ENCODE data around the gene CLSTN2. TPM values are rescaled to one million over a fixed set of nuclear protein-coding genes. Genes with fewer than 3 reads are reported as not detected.

The CLSTN2 gene
- total RNA-seq, 1 experiment from 2014 or later = 0.68 TPM

- DNase-seq = no peak
- Histone ChIP-seq H3K4me1 (ENCODE audit: insufficient read depth, low read length) (no peaks in the 10 kb centered on the region; the same call in 1 of the 2 replicates), H3K79me1 (ENCODE audit: insufficient read depth, low read depth, low read length, poor library complexity, severe bottlenecking) (no peaks in the 10 kb centered on the region), H2AFZ (ENCODE audit: low read length) (no peak overlapping the region), H3K4ac (ENCODE audit: low read depth, low read length) (no peak overlapping the region), H3K56ac (ENCODE audit: insufficient read length, low read depth, low read length) (no peak overlapping the region), H3K9ac (ENCODE audit: extremely low read depth, insufficient read length, low read length) (no peak overlapping the region), H3K9me3 (ENCODE audit: control insufficient read depth, low read depth, low read length) (no peaks in the 10 kb centered on the region), H3K4me2 (ENCODE audit: insufficient read depth, insufficient read length, low read length) (no peak overlapping the region), H4K8ac (replicated peaks; ENCODE audit: insufficient read length, low read depth, low read length) (no peak overlapping the region), H3K14ac (ENCODE audit: insufficient read depth, low read length) (no peak overlapping the region), H3K27me3 (ENCODE audit: insufficient read depth, low read length) (no peaks in the 10 kb centered on the region), H3K23ac (ENCODE audit: insufficient read length, low read depth, low read length) (no peak overlapping the region), H2BK12ac (ENCODE audit: insufficient read length, low read depth, low read length) (no peak overlapping the region), H4K20me1 (ENCODE audit: control insufficient read depth, insufficient read depth, insufficient read length) (no peaks in the 10 kb centered on the region), H4K91ac (ENCODE audit: insufficient read length, low read depth, low read length) (no peak overlapping the region), H3K27ac (ENCODE audit: insufficient read length, low read depth, low read length) (no peak overlapping the region), H2BK15ac (ENCODE audit: low read depth, low read length) (no peak overlapping the region), H2BK20ac (ENCODE audit: low read depth, low read length, poor library complexity, severe bottlenecking) (no peak overlapping the region), H4K5ac (ENCODE audit: insufficient read length, low read depth, low read length) (no peak overlapping the region), H3T11ph (ENCODE audit: low read length) (no peak overlapping the region), H2AK5ac (ENCODE audit: insufficient read length, low read length) (no peak overlapping the region), H2BK120ac (ENCODE audit: low read depth, low read length, poor library complexity, severe bottlenecking) (no peak overlapping the region), H3K23me2 (ENCODE audit: insufficient read length, low read depth, low read length, poor library complexity, severe bottlenecking) (no peaks in the 10 kb centered on the region), H2BK5ac (ENCODE audit: insufficient read length, low read length) (no peak overlapping the region), H3K18ac (ENCODE audit: insufficient read length, low read depth, low read length) (no peak overlapping the region), H3K79me2 (ENCODE audit: insufficient read depth, low read length) (no peaks in the 10 kb centered on the region)
- TF ChIP-seq CTCF (conservative IDR thresholded peaks at IDR 0.05) = no peak
- H3K9me3 Mint-ChIP-seq = peaks cover 4% of the 10 kb centered on the region in 2 experiments; a peak in 2 of 5 replicates
- H3K36me3 Mint-ChIP-seq (ENCODE audit: insufficient read depth in 1 of 3, low read depth in 3 of 3) = no peaks in the 10 kb centered on the region
- WGBS (ENCODE audit: extremely low coverage, insufficient read length, low lambda C conversion rate) = no CpG with 5 or more reads among the region's 1 CpG
- H3K4me1 Mint-ChIP-seq = peaks cover 13 to 20% of the 10 kb centered on the region in 2 experiments
- H3K27me3 Mint-ChIP-seq (ENCODE audit: low read depth) = no peaks in the 10 kb centered on the region; the same call in 1 of the 2 replicates
- no peak overlapping the region for H3K27ac Mint-ChIP-seq
- H3K4me3 Mint-ChIP-seq = no peak overlapping the region
Measured at GRCh38 chr3:140384876-140385275, 449.9 kb downstream of the CLSTN2 start.

All from H9 (cell line).